Measurements from ENCODE around the gene CEP78. TPM values are rescaled to one million over a fixed set of nuclear protein-coding genes. Genes with fewer than 3 reads are reported as not detected.
A peak's percentile ranks its signal among the peaks of the same experiment; 100 is the strongest.

CEP78 gene
- total RNA-seq, 1 experiment from 2014 or later = 17.8 TPM

DNA sequence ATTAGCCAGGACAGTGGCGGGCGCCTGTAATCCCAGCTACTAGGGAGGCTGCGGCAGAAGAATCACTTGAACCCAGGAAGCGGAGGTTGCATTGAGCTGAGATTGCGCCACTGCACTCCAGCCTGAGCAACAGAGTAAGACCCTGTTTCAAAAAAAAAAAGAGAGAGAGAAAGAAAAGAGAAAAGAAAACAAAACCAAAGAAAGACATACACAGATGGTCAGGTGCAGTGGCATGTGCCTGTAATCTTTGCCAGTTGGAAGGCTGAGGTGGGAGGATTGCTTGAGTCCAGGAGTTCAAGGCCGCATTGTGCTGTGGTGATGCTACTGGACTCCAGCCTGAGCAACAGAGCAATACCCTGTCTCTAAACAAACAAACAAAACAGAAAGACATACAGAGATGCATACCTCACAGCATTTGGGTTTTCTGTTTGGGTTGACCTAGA is 51.1 kb downstream of the CEP78 start:
- ChIA-PET CTCF (interaction anchor here (0.6 kb wide), 1 partner anchor 15 kb away, joined by 4 read pairs; no protein-coding TSS in a partner anchor), POLR2A (interaction anchor here (2.5 to 2.8 kb wide), 2 partner anchors 9 to 12 kb away, joined by 43 to 61 read pairs; partner anchors contain the start of gene PSAT1)
- Mint-ChIP-seq H3K9me3 (ENCODE audit: unreplicated experiment) (no peaks in the 10 kb centered on the region), H3K36me3 (ENCODE audit: insufficient read depth, unreplicated experiment) (no peaks in the 10 kb centered on the region), H3K27me3 (ENCODE audit: insufficient read depth, unreplicated experiment) (no peaks in the 10 kb centered on the region), H3K4me1 (ENCODE audit: insufficient read depth, unreplicated experiment) (peaks cover 21% of the 10 kb centered on the region), H3K4me3 (ENCODE audit: unreplicated experiment) (no peak overlapping the region), H3K27ac (ENCODE audit: low read depth, unreplicated experiment) (peak overlapping the region; percentile 93)
- intact Hi-C loops (cut with micrococcal nuclease) = no loop called here
- BruUV-seq (replicated peaks) = no TSS peak
- DNase-seq (ENCODE audit: unreplicated experiment) = no peak
- TF ChIP-seq, protein P1, sequence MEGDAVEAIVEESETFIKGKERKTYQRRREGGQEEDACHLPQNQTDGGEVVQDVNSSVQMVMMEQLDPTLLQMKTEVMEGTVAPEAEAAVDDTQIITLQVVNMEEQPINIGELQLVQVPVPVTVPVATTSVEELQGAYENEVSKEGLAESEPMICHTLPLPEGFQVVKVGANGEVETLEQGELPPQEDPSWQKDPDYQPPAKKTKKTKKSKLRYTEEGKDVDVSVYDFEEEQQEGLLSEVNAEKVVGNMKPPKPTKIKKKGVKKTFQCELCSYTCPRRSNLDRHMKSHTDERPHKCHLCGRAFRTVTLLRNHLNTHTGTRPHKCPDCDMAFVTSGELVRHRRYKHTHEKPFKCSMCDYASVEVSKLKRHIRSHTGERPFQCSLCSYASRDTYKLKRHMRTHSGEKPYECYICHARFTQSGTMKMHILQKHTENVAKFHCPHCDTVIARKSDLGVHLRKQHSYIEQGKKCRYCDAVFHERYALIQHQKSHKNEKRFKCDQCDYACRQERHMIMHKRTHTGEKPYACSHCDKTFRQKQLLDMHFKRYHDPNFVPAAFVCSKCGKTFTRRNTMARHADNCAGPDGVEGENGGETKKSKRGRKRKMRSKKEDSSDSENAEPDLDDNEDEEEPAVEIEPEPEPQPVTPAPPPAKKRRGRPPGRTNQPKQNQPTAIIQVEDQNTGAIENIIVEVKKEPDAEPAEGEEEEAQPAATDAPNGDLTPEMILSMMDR (IDR thresholded peaks at IDR 0.05; ENCODE audit: unreplicated experiment) = no peak

DNA sequence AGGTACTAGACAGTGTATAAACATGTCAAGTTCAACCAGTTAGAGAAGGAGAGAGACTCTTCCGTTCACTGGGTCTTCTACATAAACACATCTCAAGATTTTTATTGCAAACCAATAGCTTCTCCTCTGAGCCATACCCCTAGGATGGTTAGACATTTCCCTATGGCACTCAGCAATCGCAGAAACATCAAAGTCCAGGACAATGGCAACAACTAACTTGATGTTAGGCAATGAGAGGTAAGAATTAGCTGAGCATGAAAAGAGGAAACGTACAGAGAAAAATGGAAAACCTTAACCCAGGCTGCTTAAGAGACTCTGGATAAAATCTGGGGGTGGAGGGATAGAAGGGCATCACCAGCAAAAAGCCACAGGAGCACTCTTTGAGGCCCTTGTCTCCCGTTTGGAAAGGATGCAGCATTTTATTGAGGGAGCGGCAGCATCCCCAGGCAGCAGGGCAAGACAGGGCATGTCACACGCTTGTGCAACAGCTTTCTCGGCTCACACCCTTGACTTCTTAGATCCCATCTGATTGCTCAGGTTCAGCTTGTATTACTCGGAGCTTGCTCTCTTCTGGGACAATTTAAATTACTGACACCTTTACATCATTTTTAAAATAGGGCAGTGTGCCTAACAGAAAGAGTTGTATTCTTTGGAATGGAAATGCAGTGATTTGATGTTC is 52.5 kb downstream of the CEP78 start:
- no TSS peak for BruUV-seq (replicated peaks)
- POLR2A ChIA-PET = interaction anchor here (0.9 to 2.8 kb wide), 4 partner anchors 10 to 16 kb away, joined by 3 to 61 read pairs (median 24); partner anchors contain the start of gene PSAT1
- no peaks in the 10 kb centered on the region for H3K27me3 Mint-ChIP-seq (ENCODE audit: insufficient read depth, unreplicated experiment)
- H3K4me3 Mint-ChIP-seq (ENCODE audit: unreplicated experiment) = peak overlapping the region; percentile 10
- no peaks in the 10 kb centered on the region for H3K36me3 Mint-ChIP-seq (ENCODE audit: insufficient read depth, unreplicated experiment)
- peak overlapping the region; percentile 72 for H3K27ac Mint-ChIP-seq (ENCODE audit: low read depth, unreplicated experiment)
- DNase-seq (ENCODE audit: unreplicated experiment) = peak; percentile 88
- H3K9me3 Mint-ChIP-seq (ENCODE audit: unreplicated experiment) = no peaks in the 10 kb centered on the region
- TF ChIP-seq, protein P1 (IDR thresholded peaks at IDR 0.05; ENCODE audit: unreplicated experiment) = no peak
- CTCF ChIA-PET = interaction anchor here (0.6 to 1.2 kb wide), 5 partner anchors 9 to 504 kb away, joined by 4 to 5 read pairs (median 4); partner anchors contain the start of gene PSAT1
- intact Hi-C loops (cut with micrococcal nuclease) = no loop called here
- peaks cover 21% of the 10 kb centered on the region for H3K4me1 Mint-ChIP-seq (ENCODE audit: insufficient read depth, unreplicated experiment)

DNA sequence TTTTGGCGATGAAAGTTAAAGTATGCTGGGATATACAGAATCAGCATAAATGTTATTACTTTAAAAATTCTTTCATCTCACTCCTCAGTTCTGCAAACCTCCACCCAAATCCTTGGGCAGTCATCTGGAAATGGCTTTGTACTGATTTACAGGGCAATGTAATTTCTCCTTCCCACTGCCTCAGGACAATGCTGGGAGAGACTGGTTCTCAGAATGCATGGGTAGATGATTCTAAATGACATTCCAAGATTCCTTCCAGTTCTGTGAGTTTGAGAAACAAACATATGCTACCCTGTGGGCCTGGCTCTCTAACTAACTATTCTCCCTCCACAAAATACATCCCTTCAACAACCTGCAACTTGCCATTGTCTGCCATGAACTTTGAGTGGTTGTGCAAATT is 53.6 kb downstream of the CEP78 start:
- peak overlapping the region; percentile 72 for H3K27ac Mint-ChIP-seq (ENCODE audit: low read depth, unreplicated experiment)
- no TSS peak for BruUV-seq (replicated peaks)

More for the DNA sequence above, 53.6 kb downstream of the CEP78 start:
- no peaks in the 10 kb centered on the region for H3K36me3 Mint-ChIP-seq (ENCODE audit: insufficient read depth, unreplicated experiment)
- H3K9me3 Mint-ChIP-seq (ENCODE audit: unreplicated experiment) = no peaks in the 10 kb centered on the region
- TF ChIP-seq, protein P1 (IDR thresholded peaks at IDR 0.05; ENCODE audit: unreplicated experiment) = no peak
- ChIA-PET CTCF (interaction anchor here (1.1 to 2.1 kb wide), 2 partner anchors 76 to 79 kb away, joined by 3 to 5 read pairs; no protein-coding TSS in a partner anchor), POLR2A (interaction anchor here (0.6 to 3.5 kb wide), 3 partner anchors 9 to 64 kb away, joined by 3 to 16 read pairs (median 7); no protein-coding TSS in a partner anchor)
- H3K4me1 Mint-ChIP-seq (ENCODE audit: insufficient read depth, unreplicated experiment) = peaks cover 21% of the 10 kb centered on the region
- H3K27me3 Mint-ChIP-seq (ENCODE audit: insufficient read depth, unreplicated experiment) = no peaks in the 10 kb centered on the region
- DNase-seq (ENCODE audit: unreplicated experiment) = no peak
- no peak overlapping the region for H3K4me3 Mint-ChIP-seq (ENCODE audit: unreplicated experiment)
- intact Hi-C loops (cut with micrococcal nuclease) = no loop called here

All from MCF 10A (cell line).